NCI-H460 (cell line): Measurements from ENCODE around the gene RELB. TPM values are rescaled to one million over a fixed set of nuclear protein-coding genes. Genes with fewer than 3 reads are reported as not detected.

Source experiments
- DNase-seq: peaks from one replicate; pipeline ENCODE4 v3.0.0-alpha.2; 2016; ENCODE audit warnings: low read depth; ENCODE audit errors: extremely low read depth
- total RNA-seq: library from RNA; depleted of rRNA; stranded (reverse); fragments of >200 nt; shearing (Covaris generic); gene quantifications from 2 replicates; pipeline ENCODE4 v1.2.3, GENCODE V29; 2014

The RELB gene
- total RNA-seq, 1 experiment from 2014 or later: 12.5 TPM

DNA sequence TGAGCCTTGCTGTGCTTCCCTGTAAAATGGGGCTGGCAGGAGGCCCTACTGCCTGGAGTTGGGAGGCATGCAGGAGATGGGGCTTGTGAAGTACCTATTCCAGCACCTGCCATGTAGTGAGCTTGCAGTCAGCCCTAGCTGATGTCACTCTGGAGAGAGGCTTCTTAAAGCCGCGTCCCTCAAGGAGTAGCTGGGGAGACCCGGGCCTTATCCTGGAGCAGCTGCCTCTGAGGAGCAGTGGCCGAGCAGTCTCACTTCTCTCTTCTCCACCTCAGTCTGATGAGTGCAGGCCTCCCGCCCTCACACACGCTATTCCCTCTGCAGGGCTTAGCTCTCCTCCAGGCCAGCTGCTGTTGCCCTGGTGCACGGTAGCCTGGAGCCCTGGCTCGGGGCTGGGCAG, 55.6 kb downstream of the RELB start:
- DNase-seq: no peak

DNA sequence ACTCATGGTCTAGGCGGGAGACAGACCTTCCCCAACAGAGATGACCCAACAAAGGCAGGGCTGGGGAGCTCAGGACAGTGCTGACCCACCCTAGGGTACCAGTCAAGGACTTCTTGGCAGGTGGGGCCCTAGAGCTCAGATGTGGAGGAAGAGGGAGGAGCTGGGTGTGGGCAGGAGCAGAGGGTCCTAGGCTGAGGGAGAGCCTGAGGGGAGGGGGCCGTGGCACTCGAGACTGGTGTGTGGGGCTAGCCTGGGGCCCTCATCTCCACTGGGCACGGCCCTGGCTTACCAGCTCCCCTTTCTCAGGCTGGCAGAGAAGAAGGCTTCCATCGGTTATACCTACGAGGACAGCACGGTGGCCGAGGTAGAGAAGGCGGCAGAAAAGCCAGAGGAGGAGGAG, 56.2 kb downstream of the RELB start:
- DNase-seq: no peak

DNA sequence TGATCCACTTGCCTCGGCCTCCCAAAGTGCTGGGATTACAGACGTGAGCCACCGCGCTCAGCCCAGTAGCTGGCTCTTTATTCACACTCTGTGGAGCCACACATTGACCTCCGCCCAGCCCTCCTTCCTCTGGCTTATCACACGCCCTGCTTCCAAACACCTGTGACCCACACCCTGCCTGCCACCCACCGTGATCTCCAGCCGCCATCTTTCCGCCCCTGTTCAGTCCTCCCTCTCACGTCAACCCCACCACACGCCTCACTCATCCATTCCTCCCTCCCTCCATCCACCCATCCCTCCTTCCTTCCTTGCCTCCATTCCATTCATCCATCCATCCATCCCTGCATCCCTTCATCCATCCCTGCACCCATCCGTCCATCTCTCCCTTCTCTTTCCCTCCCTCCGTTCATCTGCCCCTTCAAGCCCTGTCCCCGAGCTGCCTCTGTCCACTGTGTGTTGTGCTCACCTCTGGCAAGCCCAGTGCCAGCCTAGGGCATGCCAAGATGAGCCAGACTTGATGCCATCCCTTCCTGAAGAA, 57.4 kb downstream of the RELB start:
- no peak for DNase-seq

DNA sequence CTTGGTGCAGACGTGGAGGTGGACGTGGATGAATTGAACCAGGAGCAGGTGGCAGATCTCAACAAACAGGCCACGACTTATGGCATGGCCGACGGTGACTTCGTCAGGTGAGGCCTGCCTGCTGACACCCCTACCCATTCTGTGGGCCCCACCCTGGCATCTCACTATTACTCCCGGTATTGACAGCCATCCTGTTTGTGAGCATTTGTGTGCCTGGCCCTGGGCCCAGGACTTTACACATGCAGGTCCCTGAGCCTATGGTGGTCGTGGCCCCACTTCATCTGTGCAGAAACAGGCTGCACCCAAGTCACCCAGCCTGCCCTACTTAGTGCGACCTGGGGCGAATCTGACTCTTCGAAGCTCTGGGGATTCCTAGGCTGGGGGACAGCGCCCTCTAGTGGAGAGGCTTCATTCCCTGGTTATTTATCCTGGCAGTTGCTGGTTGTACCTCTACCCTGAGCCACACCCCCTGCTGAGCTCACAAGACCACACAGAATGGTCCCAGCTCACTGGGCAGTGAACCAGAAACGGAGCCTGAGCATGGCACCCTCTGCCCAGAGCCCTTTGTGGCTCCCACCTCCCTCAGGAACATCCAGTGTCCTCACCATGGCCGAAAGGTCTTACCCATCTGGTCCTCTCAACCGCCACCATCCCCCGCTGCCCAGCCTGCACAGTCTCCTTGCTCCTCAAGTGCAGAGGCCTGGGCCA, 58.1 kb downstream of the RELB start:
- DNase-seq: peak; percentile 66

DNA sequence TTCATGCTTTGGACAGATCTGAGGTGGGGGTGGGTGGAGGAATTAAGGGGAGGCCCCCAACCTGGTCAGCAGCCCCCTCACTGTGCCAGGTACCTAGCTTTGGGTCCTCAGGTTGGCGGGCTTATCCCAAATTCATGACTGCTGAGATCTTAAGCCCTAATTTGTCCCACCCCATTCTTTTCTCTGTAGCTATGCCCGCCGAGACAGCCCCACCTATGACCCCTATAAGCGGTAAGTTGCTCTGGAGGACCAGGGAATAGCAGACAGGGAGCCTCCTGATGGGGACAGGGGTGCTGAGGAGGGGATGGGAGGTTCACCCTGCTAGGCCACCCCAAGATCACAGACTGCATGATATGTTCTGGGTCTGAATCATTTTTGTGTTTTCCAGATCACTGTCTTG, 60.7 kb downstream of the RELB start:
- no peak for DNase-seq

DNA sequence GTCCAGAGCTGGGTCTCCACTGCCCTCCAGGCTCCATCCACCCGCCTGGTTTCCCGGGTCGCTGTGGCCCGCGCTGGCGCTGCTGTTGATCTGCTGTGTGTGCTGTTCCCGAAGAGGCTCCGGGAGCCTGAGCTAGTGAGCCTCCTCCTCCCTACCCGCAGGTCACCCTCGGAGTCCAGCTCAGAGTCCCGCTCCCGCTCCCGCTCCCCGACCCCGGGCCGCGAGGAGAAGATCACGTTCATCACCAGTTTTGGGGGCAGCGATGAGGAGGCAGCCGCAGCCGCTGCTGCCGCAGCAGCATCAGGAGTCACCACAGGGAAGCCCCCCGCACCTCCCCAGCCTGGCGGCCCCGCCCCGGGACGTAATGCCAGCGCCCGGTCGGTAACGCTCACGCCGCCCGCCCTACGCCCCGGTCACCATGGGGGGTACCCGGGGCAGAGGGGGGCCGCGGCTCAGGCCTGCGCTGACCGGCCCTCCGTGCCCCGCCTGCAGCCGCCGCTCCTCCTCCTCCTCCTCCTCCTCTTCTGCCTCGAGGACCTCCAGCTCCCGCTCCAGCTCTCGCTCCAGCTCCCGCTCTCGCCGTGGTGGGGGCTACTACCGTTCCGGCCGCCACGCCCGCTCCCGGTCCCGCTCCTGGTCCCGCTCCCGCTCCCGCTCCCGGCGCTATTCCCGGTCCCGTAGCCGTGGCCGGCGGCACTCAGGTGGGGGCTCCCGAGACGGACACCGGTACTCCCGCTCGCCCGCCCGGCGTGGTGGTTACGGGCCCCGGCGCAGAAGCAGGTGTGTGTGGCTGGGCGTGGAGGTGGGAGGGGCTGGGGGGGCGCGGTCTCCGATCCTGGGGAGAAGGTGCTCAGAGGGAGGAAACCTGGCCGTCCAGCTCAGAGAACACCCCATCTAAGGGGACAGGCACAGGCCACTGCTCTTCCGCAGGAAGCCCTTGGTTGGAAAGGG, 62.9 kb downstream of the RELB start:
- DNase-seq: no peak

DNA sequence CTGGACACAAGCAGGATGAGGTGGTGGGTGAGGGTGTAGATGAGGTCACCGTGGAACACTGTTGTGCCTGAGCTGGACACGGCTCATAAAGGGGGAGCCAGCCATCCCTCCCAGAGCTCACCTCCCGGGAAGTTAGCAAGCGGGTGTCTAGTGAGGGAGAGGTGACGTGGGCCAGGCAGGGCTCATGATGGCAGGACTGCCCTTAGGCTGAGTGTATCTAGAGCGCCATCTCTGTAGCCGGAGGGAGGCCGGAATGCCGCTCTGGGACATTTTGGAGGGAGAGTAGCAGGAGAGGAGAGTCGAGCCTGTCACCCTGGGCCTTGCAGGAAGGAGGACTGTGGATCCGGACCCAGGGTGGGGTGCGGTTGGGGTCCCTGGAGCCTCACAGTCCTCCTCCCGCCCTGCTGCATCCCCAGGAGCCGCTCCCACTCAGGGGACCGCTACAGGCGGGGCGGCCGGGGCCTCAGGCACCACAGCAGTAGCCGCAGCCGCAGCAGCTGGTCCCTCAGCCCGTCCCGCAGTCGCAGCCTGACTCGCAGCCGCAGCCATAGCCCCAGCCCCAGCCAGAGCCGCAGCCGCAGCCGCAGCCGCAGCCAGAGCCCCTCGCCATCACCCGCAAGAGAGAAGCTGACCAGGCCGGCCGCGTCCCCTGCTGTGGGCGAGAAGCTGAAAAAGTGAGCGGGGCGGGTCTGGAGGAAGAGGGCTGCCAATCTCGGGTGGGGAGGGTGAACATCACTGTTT, 65.8 kb downstream of the RELB start:
- DNase-seq: no peak

DNA sequence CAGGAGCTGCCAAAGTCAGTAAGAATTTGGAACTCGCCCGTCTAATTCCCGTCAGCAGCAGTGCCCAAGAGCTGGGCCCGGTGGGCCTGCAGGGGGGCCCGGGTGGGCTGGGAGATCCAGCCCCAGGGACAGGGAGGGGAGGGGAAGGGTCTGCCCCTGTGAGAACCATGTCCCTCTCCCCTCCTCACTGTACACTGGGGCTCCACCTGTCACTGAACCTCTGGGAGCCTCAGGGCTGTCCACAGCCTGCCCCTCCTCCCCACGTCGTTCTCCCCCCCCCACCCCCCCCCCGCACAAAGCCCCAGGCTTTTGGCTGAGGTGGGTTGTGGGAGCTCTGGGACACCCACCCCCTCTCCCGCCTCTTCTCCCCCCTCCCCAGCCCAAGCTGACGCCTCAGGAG, 66.8 kb downstream of the RELB start:
- DNase-seq: no peak

DNA sequence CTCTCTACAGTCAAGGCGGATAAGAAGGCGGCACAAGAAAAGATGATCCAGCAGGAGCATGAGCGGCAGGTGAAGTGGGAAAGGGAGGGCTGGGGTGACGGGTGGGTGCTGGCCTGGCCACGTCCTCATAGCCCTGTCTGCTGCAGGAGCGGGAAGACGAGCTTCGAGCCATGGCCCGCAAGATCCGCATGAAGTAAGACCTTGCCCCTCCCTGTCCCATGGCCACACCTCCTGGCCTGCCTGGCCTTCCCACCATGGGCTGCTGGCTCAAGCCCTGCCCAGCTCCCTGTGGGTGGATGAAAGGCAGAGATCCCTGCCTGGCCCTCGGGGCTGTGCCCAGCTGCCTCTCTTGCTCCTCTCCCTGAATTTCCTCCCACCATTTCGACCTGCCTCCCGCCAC, 67.8 kb downstream of the RELB start:
- no peak for DNase-seq

DNA sequence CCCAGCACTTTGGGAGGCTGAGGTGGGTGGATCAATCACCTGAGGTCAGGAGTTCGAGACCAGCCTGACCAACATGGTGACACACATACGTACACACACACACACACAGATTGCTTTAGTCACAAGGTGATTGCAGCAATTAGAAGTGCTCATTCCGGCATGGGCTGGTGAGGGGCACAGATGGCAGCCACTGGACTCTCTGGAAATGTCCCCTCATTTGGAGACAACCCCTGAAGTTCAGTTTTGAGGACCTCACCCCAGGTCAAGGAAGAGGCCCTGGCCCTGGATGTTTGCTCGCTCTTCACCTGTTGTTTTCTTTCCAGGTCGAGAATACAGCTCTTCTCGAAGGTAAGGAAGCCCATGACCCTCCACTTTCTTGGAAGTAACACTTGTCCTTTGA, 69.0 kb downstream of the RELB start:
- DNase-seq: no peak

DNA sequence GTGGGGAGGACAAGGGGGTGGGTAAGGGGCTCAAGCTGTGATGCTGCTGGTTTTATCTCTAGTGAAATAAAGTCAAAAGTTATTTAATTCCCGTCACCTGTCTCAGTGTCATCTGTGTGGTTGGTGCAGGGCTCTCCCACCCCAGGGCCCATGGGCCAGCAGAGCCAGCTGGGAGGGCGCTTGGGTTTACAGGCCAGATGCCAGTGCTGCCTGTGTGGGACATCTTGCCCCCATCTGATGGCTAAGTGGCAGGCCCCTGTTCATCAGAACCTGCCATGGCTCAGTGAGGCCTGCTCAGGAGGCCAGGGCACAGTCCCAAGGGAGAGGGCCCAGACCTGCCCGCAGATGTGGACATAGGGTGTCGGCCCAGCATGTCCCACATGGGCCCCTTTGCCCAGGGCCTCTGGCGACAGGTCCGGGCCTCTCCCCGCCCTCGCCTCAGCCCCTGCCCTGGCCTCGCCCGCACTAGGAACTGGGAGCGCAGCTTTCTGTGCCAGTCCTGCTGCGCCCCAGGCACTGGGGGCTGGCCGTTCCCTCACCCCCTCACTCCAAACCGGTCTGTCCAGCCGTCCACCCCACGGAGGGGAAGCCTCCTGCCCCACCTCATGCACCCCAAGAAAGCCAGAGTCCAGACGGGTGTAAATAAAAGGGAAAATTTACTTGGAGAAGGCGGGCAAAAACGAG, 69.7 kb downstream of the RELB start:
- DNase-seq: no peak

DNA sequence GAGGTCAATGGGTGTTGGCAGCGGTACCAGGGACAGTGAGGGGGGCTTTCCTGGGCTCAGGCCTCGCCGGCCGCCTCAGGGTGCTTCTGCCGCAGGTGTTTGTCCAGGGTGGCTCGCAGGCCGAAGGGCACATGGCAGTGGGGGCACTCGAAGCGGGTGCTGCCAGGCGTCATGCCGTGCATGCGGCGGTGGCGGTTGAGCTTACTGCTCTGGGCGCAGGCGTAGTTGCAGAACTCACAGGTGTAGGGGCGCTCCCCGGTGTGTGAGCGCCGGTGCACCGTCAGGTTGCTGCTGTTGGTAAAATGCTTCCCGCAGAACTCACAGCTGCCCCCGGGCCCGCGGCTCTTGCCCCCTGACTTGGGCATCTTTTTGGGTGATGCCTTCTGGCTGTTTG, 70.3 kb downstream of the RELB start:
- no peak for DNase-seq

DNA sequence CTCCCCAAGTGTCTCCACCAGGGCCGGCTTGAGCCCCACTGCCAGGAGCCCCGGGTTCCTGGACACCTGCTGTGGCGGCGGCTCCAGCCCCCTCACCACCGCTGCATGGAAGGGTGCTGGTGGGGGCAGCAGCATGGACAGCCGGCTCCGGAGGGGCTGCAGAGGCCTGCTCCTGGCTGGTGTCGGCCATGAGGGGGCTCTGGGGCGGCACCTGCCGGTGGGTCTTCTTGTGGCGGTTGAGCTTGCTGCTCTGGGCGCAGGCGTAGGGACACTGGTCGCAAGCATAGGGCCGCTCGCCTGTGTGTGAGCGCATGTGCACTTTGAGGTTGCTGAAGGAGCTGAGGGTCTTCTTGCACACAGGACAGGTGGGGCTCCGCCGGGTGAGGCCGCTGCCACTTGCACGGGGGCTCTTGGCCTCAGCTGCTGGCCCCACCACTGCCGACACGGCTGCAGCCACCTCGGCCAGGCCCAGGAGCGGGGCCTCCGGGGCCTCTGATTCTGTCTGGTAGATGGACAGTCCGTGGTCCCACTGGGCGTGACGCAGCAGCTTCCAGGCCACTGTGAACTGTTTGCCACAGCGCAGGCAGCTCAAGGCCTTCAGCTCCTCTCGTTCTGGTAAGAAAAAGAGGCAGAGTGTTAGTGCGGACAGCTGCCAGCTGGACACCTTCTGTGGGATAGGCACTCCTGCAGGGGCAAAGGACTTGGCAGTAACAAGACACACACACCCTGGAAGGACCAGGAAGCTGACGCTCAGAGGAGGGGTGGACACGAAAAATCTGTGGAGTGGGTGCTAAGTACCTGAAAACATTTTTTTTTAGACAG, 70.9 kb downstream of the RELB start:
- DNase-seq: no peak

DNA sequence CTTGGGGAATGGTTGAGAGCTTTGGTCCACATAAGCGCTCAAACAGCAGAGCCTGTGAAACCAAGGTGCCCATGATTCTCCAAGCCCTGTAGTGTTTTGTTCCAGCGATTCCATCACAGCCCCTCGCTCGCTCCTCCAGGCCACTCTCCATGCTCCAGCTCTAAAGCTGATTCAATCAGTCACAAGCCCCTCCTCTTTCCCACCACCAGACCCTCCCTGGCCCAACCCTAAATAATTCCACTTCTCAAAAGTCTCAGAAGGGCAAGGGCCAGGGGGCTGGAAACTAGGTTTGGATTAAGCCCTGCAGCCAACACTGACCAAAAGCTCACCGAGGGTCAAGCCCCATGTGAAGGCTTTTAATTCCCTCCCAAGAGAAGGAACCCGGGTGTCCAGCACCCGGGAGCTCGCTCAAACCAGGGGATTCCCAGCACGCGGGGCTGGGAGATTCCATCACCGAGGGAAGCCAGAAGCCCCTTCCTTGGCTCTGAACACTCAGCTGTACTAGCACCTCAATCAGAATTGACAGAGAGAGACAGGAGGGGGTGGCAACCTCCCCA, 73.6 kb downstream of the RELB start:
- no peak for DNase-seq

DNA sequence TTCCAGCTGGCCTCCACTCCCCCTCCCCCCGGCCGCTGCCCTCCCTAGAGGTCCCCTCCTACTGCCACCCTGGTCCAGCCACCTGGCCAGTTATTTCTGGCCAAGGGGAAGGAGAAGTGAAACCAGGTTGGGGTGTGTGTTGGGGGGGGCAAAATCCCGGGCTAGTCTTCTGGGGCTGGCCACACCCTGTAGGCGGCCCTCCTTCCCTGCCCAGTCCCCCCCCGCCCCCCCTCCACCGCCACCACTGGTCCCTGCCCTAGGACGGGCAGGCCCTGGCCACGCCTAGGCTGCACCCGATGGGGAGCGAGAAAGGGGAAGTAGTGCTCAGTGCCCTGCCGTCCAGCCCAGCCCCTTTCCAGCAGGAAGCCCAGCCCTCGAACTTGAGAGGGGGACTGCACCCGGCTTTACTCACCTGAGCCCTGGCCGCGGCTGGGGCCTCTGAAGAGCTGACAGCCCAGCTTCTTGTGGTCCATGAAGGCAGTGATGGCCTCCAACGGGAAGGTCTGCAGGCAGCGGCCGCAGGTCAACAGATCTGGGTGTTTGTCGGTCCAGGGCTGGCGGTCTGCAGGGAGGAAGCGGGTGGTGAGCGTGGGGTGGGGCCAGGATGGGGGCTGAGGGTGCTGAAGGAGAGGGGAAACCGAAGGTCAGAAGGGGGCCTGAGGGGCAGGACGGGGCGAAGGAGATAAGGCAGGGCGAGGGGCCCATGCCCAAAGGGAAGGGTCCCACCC, 74.2 kb downstream of the RELB start:
- DNase-seq: no peak

DNA sequence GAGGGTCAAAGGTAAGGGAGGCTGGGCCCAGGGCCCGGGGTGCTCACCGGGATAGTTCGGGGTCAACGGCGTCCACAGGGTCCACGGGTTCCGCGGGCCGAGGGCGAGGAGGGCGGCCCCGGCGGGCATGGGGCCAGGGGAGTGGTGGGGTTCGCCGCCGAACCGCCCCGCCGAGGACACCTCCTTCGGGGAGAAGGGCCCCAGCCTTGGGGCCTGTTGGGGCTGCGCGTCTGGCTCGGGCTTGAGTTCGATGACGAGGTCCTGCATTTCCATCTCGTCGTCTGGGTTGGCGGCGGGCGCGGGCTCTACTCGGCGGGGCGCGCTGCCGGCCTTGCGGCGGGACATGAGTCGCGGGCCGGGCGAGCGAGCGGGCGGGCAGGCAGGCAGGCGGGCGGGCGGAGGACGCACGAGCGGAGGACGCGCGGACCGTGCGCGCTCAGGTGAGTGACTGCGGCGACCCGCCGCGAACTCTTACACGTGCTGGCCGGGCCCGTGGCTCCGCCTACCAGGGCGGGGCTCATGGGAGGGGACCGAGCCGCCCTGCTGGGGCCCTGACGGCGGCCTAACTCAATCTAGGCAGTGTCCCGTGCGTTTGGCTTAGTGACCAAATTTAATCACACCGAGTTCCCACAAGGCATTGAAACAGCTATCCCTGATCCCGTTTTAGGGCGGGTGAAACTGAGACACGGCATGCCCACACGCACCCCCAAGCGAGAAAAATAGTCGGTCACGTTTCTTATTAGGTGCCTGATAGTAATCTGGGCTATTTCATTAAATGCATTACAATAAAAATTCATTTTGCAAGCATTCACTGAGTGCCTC, 75.0 kb downstream of the RELB start, which contains the start of gene ZNF296:
TSS of gene ZNF296 (minus strand) at position 450 of the 822 bp plus-strand sequence. CDS start at position 345, 105 bp downstream.
- DNase-seq: peak; percentile 41

DNA sequence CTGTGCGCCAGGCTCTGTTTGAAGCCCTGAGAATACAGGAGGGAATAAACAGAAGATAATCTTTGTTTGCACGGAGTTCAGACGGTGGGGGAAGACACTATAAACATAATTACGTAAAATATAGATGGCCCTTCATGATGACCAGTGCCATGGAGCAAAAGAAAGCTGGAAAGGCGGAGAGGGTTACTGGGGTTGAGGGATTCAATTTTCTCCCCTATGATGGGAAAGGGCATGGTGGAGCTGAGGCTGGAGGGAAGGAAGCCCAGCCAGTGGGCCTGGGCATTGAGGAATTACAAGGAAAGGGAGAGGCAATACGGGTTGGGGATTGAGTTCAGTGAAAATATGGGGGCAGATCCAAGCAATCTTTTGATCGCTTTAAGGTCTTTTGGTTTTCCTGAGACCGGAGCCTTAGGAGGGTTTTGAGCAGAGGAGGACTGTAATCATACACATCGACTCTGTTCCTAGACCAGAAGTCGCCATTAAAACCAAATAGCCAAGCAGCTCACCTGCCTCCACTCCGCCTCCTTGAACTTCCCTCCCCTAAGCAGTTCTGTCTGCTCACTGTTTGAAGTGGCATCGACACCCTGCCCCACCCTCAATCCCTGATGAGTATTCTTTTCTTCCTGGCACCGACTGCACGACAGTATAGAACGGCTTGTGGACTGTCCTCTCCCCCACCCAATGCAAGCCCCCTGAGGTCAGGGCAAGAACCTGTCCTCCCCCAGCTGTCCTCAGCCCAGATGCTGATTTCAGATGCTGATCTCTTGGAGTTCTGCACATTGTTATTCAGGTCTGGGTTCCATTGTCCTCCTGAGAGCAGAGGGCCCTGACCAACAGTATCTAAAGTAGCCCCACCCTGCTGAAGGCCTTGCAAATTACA, 75.8 kb downstream of the RELB start:
- no peak for DNase-seq
